Measurements from ENCODE around the gene AGMO.

- TF ChIP-seq, protein P1, sequence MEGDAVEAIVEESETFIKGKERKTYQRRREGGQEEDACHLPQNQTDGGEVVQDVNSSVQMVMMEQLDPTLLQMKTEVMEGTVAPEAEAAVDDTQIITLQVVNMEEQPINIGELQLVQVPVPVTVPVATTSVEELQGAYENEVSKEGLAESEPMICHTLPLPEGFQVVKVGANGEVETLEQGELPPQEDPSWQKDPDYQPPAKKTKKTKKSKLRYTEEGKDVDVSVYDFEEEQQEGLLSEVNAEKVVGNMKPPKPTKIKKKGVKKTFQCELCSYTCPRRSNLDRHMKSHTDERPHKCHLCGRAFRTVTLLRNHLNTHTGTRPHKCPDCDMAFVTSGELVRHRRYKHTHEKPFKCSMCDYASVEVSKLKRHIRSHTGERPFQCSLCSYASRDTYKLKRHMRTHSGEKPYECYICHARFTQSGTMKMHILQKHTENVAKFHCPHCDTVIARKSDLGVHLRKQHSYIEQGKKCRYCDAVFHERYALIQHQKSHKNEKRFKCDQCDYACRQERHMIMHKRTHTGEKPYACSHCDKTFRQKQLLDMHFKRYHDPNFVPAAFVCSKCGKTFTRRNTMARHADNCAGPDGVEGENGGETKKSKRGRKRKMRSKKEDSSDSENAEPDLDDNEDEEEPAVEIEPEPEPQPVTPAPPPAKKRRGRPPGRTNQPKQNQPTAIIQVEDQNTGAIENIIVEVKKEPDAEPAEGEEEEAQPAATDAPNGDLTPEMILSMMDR (conservative IDR thresholded peaks at IDR 0.05; ENCODE audit: low read length): no peak
- TF ChIP-seq EZH2phosphoT487 (IDR thresholded peaks at IDR 0.05; ENCODE audit: borderline replicate concordance): no peak
Observed at GRCh38 chr7:15464667-15465121, 97.1 kb downstream of the AGMO start.

All from Loucy (cell line).